ENCODE results near the gene INSL3. TPM values are rescaled to one million over a fixed set of nuclear protein-coding genes. Genes with fewer than 3 reads are reported as not detected.

The INSL3 gene
- total and polyA plus RNA-seq, 2 of the 8 experiments (the other 6 are each of a cell fraction or from before 2014, with no cell fraction given), result 0.41 to 1.5 TPM

DNA sequence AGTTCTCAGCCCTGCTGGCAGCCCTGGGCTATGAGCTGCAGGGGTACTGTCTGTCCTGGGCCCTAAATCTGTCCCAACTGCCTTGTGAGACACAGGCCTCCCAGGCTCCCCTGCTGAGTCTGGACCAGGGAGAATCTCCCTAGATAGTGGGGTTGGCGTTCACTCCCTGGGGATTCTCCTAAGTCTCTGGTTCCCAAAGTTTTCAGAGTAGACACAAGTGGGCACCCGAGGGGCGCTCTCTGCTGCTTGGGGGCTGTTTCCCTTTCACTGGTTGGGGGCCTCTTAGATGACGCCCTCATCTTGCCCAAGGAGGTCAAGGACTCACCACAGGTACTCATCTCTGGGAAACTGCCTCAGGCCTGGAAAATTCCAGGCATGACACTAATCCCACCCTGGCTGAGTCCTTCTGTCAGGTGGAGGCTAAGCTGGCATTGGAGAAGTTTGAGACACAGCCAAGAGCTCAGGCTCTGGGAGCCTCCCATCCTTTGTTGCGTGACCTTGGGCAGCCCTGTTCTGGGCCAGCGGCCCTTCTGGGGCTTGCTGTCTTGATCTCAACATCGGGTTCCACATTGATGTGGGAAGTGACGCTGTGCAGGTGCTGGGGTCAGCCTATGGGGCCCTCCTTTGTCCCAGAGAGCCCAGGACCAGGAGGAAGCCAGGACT, 42.3 kb upstream of the INSL3 start:
- FAIRE-seq, result no peak
- Histone ChIP-seq H3K36me3 (ENCODE audit: control insufficient read depth in 2 of 4, insufficient read depth in 4 of 4, low read length in 3 of 4) (peaks cover 32 to 51% (median 40%) of the 10 kb centered on the region in 4 experiments), H3K18ac (ENCODE audit: extremely low read depth, low read length) (no peak overlapping the region), H3K4ac (replicated peaks; ENCODE audit: insufficient read length, low read depth, low read length) (no peak overlapping the region), H3K79me2 (ENCODE audit: control insufficient read depth in 1 of 2, insufficient read depth in 2 of 2, low read length in 2 of 2) (peaks cover 15 to 28% of the 10 kb centered on the region in 2 experiments), H3K4me3 (ENCODE audit: extremely low read depth in 1 of 4, insufficient read depth in 2 of 4, low read depth in 3 of 4, low read length in 4 of 4) (no peak overlapping the region), H3K4me1 (replicated peaks in 1 of 4; ENCODE audit: control insufficient read depth in 3 of 4, insufficient read depth in 4 of 4, low read length in 3 of 4) (peaks cover 0 to 18% (median 9%) of the 10 kb centered on the region in 4 experiments; a peak in 6 of 7 replicates), H4K20me1 (replicated peaks in 1 of 2; ENCODE audit: control insufficient read depth in 1 of 2, insufficient read depth in 2 of 2, low read length in 2 of 2) (peaks cover 18 to 26% of the 10 kb centered on the region in 2 experiments), H2BK15ac (ENCODE audit: low read length) (no peak overlapping the region), H3K23me2 (ENCODE audit: low read depth, low read length) (peaks cover 20% of the 10 kb centered on the region), H3K14ac (ENCODE audit: insufficient read length) (no peak overlapping the region), H3K23ac (ENCODE audit: insufficient read length) (no peak overlapping the region), H2AFZ (ENCODE audit: low read length) (no peak overlapping the region), H4K91ac (replicated peaks; ENCODE audit: insufficient read length, low read length) (no peak overlapping the region), H3K79me1 (ENCODE audit: low read depth, low read length) (peaks cover 6% of the 10 kb centered on the region; the same call in 1 of the 2 replicates), H3K9ac (replicated peaks in 1 of 4; ENCODE audit: extremely low read depth in 1 of 4, low read depth in 3 of 4, low read length in 3 of 4) (no peak overlapping the region), H2BK120ac (replicated peaks; ENCODE audit: low read depth, low read length) (no peak overlapping the region), H3K9me3 (ENCODE audit: insufficient read depth in 2 of 2, low read depth in 1 of 2, low read length in 1 of 2) (no peaks in the 10 kb centered on the region), H3K4me2 (ENCODE audit: insufficient read depth in 1 of 2, low read depth in 2 of 2, low read length in 2 of 2) (no peak overlapping the region), H4K5ac (ENCODE audit: insufficient read length, low read depth, low read length) (no peak overlapping the region), H2BK5ac (ENCODE audit: low read depth, low read length) (no peak overlapping the region), H3K56ac (replicated peaks; ENCODE audit: insufficient read length, low read depth, low read length) (no peak overlapping the region), H3K27me3 (replicated peaks in 1 of 4; ENCODE audit: control insufficient read depth in 3 of 4, extremely low read depth in 1 of 4, insufficient read depth in 3 of 4, low read length in 3 of 4) (no peaks in the 10 kb centered on the region), H2AK5ac (ENCODE audit: low read depth, low read length) (no peak overlapping the region), H2BK12ac (ENCODE audit: low read depth, low read length) (no peak overlapping the region), H3K27ac (ENCODE audit: low read depth, low read length) (no peak overlapping the region), H4K8ac (ENCODE audit: extremely low read depth, insufficient read depth, low read length) (peak overlapping the region; percentile 73; the same call in 1 of the 2 replicates), H2BK20ac (ENCODE audit: low read length) (no peak overlapping the region)
- ChIA-PET POLR2A (ENCODE audit: partially characterized antibody) (interaction anchor here (0.6 to 20.2 kb wide), 23 partner anchors 9 to 485 kb away, joined by 3 to 392 read pairs (median 5); partner anchors contain the start of genes CCDC124, JAK3 and SLC5A5), CTCF (ENCODE audit: partially characterized antibody) (interaction anchor here (0.5 to 1.8 kb wide), 4 partner anchors 9 to 173 kb away, joined by 3 to 5 read pairs (median 4); partner anchors contain the start of gene CCDC124)
- DNase-seq (ENCODE audit: low read depth in 1 of 2, low spot score in 2 of 2), result no peak
- WGBS, 2 experiments (ENCODE audit: extremely low coverage in 1 of 2, insufficient coverage in 1 of 2, insufficient read length in 1 of 2, insufficient replicate concordance in 2 of 2, low coverage in 1 of 2, low lambda C conversion rate in 2 of 2, missing lambda C conversion rate in 1 of 2), result 96% methylated on average over 8 of the region's 8 CpGs; no CpG with 5 or more reads in 1 of the 2 experiments
- peak in 1 of 2 experiments; percentile 26; a peak in 1 of 3 replicates for TF ChIP-seq POLR2A (IDR thresholded peaks at IDR 0.05; ENCODE audit: control extremely low read depth in 1 of 2, low read depth in 2 of 2, low read length in 2 of 2)
- no peak for TF ChIP-seq SIRT6 (IDR thresholded peaks at IDR 0.05; ENCODE audit: low read length)

All from H1 (cell line).